K562 (cell line): Measurements from ENCODE around the gene GFM2. TPM values are rescaled to one million over a fixed set of nuclear protein-coding genes. Genes with fewer than 3 reads are reported as not detected.

Experiments used
- CBX2 ChIP-seq: fragments of 200-600 bp; sonication (generic); IDR thresholded peaks from one replicate; pipeline ENCODE4 v1.6.1; 2012; ENCODE audit warnings: mild to moderate bottlenecking, low read length, inconsistent platforms; ENCODE audit not compliant: insufficient read depth, poor library complexity, severe bottlenecking
- CREB3L1 ChIP-seq: fragments of 450-650 bp; IDR thresholded peaks from 2 replicates; pipeline ENCODE4 v1.6.1; 2014; ENCODE audit warnings: low read depth, mild to moderate bottlenecking, moderate library complexity, borderline replicate concordance
- ELF2 ChIP-seq: fragments of 250-450 bp; sonication (Bioruptor Pico); IDR thresholded peaks from 2 replicates; pipeline ENCODE4 v1.5.0; 2021; ENCODE audit warnings: mild to moderate bottlenecking
- ETV1 ChIP-seq: fragments of 450-650 bp; conservative IDR thresholded peaks from 2 replicates; pipeline ENCODE4 v1.6.1; 2016; ENCODE audit warnings: missing genetic modification characterization, control low read depth, low read depth, missing compliant biosample characterization
- KLF16 ChIP-seq: IDR thresholded peaks from 2 replicates; pipeline ENCODE4 v1.6.1; 2016; ENCODE audit warnings: antibody characterized with exemption
- MYC ChIP-seq, 2 experiments: fragments of 250-450 bp in 1 of 2; sonication (Bioruptor Pico) in 1 of 2; IDR thresholded peaks; 2 replicates each; pipeline versions ENCODE4 v1.5.1 to v1.6.1; 2012 to 2021; ENCODE audit warnings: low read depth in 2 of 2, borderline replicate concordance in 1 of 2, improper control_type of control experiment in 1 of 2, low read length in 1 of 2, mild to moderate bottlenecking in 1 of 2, moderate library complexity in 1 of 2
- NRF1 ChIP-seq, 2 experiments: fragments of 450-650 bp; IDR thresholded peaks in 1 of 2; conservative IDR thresholded peaks in 1 of 2; 2 replicates each; pipeline ENCODE4 v1.6.1; 2014; ENCODE audit warnings: mild to moderate bottlenecking in 2 of 2
- SAFB ChIP-seq: fragments of 200-400 bp; formaldehyde crosslinking; IDR thresholded peaks from 2 replicates; pipeline ENCODE4 v1.6.1; 2017; ENCODE audit warnings: low read depth, low read length, borderline replicate concordance
- SP1 ChIP-seq: sonication (generic); formaldehyde crosslinking; IDR thresholded peaks from 2 replicates; pipeline ENCODE4 v1.8.1; 2022; ENCODE audit warnings: mild to moderate bottlenecking, missing genetic modification reagents
- SRF ChIP-seq, 2 experiments: fragments of 250-450, 450-650 bp in 1 of 2; sonication (Bioruptor Pico) in 1 of 2; sonication (generic) in 1 of 2; formaldehyde crosslinking; IDR thresholded peaks; 2 replicates each; pipeline versions ENCODE4 v1.5.0 to v1.5.1; 2020 to 2022; ENCODE audit warnings: mild to moderate bottlenecking in 1 of 2, missing genetic modification reagents in 1 of 2
- ZBTB40 ChIP-seq, 2 experiments: fragments of 450-650 bp in 1 of 2; sonication (generic) in 1 of 2; formaldehyde crosslinking in 1 of 2; IDR thresholded peaks; 2 replicates each; pipeline versions ENCODE4 v1.7.1 to v1.9.0; 2016 to 2022; ENCODE audit warnings: inconsistent platforms in 1 of 2, mild to moderate bottlenecking in 1 of 2, missing genetic modification reagents in 1 of 2
- ZFP1 ChIP-seq: fragments of 450-650 bp; formaldehyde crosslinking; IDR thresholded peaks from 2 replicates; pipeline ENCODE4 v1.4.0; 2020; ENCODE audit warnings: mild to moderate bottlenecking, mixed read lengths
- ZNF175 ChIP-seq: fragments of 200-800 bp; sonication (Bioruptor generic); IDR thresholded peaks from 2 replicates; pipeline ENCODE4 v1.6.1; 2016; ENCODE audit warnings: low read depth, mild to moderate bottlenecking, missing genetic modification characterization, missing compliant biosample characterization
- ZNF436 ChIP-seq: fragments of 250-450, 450-650 bp; sonication (Bioruptor Pico); formaldehyde crosslinking; IDR thresholded peaks from 2 replicates; pipeline ENCODE4 v1.7.0; 2020; ENCODE audit warnings: mild to moderate bottlenecking
- ZNF561 ChIP-seq: fragments of 450-650 bp; formaldehyde crosslinking; conservative IDR thresholded peaks from 2 replicates; pipeline ENCODE4 v1.4.0; 2020; ENCODE audit warnings: mild to moderate bottlenecking, moderate library complexity
- ZNF766 ChIP-seq: fragments of 200-800 bp; sonication (Bioruptor generic); conservative IDR thresholded peaks from 2 replicates; pipeline ENCODE4 v1.6.1; 2016; ENCODE audit warnings: missing genetic modification characterization, missing compliant biosample characterization
- polyA plus RNA-seq, 8 experiments: library from polyadenylated mRNA; depleted of rRNA in 4 of 8; stranded (reverse) in 5 of 8; unstranded in 3 of 8; fragments of >200 nt; fragmentation: Nextera tagmentation in 2 of 8; fragmentation: Illumina TruSeq in 1 of 8; extraction: Ambion mirVana in 2 of 8; extraction: Trizol in 1 of 8; gene quantifications; 2 replicates each; pipeline versions ENCODE4 v1.2.1 to v1.2.3, GENCODE V29; 2011 to 2014; ENCODE audit warnings: inconsistent platforms in 1 of 8, missing spikeins in 1 of 8
- total RNA-seq, 7 experiments: library from RNA; depleted of rRNA in 6 of 7; stranded (reverse); fragments of >200 nt in 6 of 7; fragmentation: Illumina TruSeq in 2 of 7; extraction: Trizol in 2 of 7; gene quantifications; 2 replicates each; pipeline versions ENCODE4 v1.2.1 to v1.2.3, GENCODE V29; 2011 to 2021; ENCODE audit warnings: low replicate concordance in 1 of 7

Gene GFM2
- total and polyA plus RNA-seq, 9 of the 15 experiments (the other 6 are each of a cell fraction or from before 2014, with no cell fraction given) = 32.8 to 78.2 (median 52.5) TPM

GRCh38 chr5:74766849-74767578 lies at the start of gene GFM2, which contains the start of gene NSA2 (continued):
- TF ChIP-seq ZBTB40 (IDR thresholded peaks at IDR 0.05) = peak; percentile 100
- TF ChIP-seq ZBTB40 (CRISPR knock-in tag; IDR thresholded peaks at IDR 0.05) = no peak
- 0 out of 4 replicates have a peak, but pooled peaks of 1 of the 2 experiments have one; percentile 29 for TF ChIP-seq SRF (CRISPR knock-in tag; IDR thresholded peaks at IDR 0.05)
- TF ChIP-seq ETV1 (tag) = peak; percentile 98
- no peak for TF ChIP-seq ZFP1 (CRISPR knock-in tag)
- peak; percentile 92 for TF ChIP-seq MYC (IDR thresholded peaks at IDR 0.05; ENCODE audit: low read depth, low read length)
- TF ChIP-seq MYC (CRISPR knock-in tag; IDR thresholded peaks at IDR 0.05; ENCODE audit: borderline replicate concordance, low read depth) = no peak; the same call in 1 of the 2 replicates
- no peak for TF ChIP-seq CBX2
- TF ChIP-seq ZNF175 (CRISPR knock-in tag) = peak; percentile 59; the same call in 1 of the 2 replicates
- TF ChIP-seq SAFB = no peak
- TF ChIP-seq NRF1 (conservative IDR thresholded peaks at IDR 0.05 in 1 of 2, IDR thresholded peaks at IDR 0.05 in 1 of 2) = 0 out of 4 replicates have a peak, but pooled peaks of 1 of the 2 experiments have one; percentile 12
- peak; percentile 63; the same call in 1 of the 2 replicates for TF ChIP-seq ZNF766 (CRISPR knock-in tag)
- no peak for TF ChIP-seq KLF16
- peak; percentile 71 for TF ChIP-seq CREB3L1
- TF ChIP-seq ZNF436 (CRISPR knock-in tag) = no peak
- no peak for TF ChIP-seq ZNF561 (CRISPR knock-in tag)
- TF ChIP-seq ELF2 (CRISPR knock-in tag) = peak; percentile 87
- peak; percentile 87 for TF ChIP-seq SP1 (CRISPR knock-in tag)
